NB4 (cell line): Measurements from ENCODE around the gene PDE8A.

ENCODE experiments used
- POLR2A ChIP-seq: IDR thresholded peaks from 2 replicates; pipeline ENCODE4 v1.6.1; 2011; ENCODE audit warnings: mild to moderate bottlenecking; ENCODE audit not compliant: insufficient read length; ENCODE audit errors: extremely low read depth
- TF ChIP-seq, protein P1 (sequence below): IDR thresholded peaks from one replicate; pipeline ENCODE4 v1.5.1; 2012; ENCODE audit warnings: low read depth, low read length

DNA sequence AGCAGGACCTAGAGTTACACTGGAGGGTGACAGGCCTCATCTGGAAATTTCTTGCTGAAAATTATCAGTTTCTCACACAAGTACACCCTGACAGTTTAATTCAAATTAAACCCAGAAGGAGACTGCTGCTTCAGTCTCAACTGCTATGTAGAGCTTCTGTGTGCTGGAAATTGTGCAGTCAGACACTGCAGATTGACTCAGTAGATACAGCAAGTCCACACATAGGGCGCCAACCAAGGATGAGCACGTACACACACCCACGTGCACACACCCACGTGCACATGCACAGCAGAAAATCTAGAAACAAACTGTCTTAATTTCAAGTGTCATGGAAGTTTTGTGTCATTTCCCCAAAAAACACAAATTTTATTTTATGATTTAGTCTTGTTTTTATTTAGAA lies 192.9 kb downstream of the PDE8A start:
- no peak for TF ChIP-seq POLR2A
- TF ChIP-seq, protein P1, sequence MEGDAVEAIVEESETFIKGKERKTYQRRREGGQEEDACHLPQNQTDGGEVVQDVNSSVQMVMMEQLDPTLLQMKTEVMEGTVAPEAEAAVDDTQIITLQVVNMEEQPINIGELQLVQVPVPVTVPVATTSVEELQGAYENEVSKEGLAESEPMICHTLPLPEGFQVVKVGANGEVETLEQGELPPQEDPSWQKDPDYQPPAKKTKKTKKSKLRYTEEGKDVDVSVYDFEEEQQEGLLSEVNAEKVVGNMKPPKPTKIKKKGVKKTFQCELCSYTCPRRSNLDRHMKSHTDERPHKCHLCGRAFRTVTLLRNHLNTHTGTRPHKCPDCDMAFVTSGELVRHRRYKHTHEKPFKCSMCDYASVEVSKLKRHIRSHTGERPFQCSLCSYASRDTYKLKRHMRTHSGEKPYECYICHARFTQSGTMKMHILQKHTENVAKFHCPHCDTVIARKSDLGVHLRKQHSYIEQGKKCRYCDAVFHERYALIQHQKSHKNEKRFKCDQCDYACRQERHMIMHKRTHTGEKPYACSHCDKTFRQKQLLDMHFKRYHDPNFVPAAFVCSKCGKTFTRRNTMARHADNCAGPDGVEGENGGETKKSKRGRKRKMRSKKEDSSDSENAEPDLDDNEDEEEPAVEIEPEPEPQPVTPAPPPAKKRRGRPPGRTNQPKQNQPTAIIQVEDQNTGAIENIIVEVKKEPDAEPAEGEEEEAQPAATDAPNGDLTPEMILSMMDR: no peak
